ENCODE data around the gene ASCL5. TPM values are rescaled to one million over a fixed set of nuclear protein-coding genes. Genes with fewer than 3 reads are reported as not detected.

The ASCL5 gene
- total and polyA plus RNA-seq, 9 of the 15 experiments (the other 6 are each of a cell fraction or from before 2014, with no cell fraction given) = 0.09 TPM; not detected in 8

DNA sequence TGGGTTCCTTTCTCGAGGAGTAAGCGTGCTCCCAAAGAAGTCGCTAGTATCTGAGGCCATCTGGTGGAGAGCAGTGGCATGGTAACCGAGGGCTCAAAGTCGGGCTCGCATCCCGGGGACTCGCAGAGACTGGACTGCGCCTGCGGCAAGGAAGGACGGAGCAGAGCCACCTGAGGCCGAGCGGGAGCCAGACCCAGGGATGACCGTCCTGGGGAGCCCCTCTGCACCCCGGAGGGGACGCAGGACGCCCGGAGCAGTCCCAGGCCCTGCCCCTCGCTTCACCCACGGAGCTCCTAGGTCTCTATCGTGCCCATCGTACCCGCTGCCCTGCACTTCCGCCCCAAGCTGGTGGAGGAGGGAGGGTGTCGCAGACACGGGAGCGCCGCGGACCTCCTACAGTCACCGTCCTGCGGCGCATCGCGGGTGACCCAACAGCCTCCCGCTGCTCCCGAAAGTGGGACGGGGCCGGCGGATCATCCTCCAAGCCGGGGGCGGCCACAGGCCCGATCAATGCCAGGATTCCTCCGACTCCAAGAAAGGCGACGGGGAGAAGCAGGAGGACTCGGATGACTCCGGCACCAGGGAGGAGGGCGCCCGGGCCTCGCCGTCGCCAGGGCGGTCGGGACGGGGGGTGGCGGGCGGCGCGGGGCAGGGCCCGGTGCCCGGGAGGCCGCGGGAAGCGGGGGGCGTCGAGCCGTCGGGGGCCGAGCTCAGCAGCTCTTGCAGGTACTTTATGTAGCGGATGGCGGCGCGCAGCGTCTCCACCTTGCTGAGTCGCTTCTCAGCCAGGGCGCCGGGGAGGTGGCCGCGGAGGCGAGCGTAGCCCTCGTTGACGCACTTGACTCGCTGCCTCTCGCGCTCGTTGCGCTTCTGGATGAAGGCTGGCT lies 12.5 kb downstream of the ASCL5 start (continued):
- TF ChIP-seq, protein P1, sequence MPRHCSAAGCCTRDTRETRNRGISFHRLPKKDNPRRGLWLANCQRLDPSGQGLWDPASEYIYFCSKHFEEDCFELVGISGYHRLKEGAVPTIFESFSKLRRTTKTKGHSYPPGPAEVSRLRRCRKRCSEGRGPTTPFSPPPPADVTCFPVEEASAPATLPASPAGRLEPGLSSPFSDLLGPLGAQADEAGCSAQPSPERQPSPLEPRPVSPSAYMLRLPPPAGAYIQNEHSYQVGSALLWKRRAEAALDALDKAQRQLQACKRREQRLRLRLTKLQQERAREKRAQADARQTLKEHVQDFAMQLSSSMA (CRISPR knock-in tag; IDR thresholded peaks at IDR 0.05) = no peak
- TF ChIP-seq SAP30 (IDR thresholded peaks at IDR 0.05; ENCODE audit: borderline replicate concordance, insufficient read depth, low read depth, low read length, poor library complexity, severe bottlenecking) (no peak), CREBBP (IDR thresholded peaks at IDR 0.05; ENCODE audit: low read depth, low read length) (no peak), XRCC5 (IDR thresholded peaks at IDR 0.05; ENCODE audit: low read depth, low read length) (0 out of 2 replicates have a peak, but pooled peaks have one; percentile 17), KAT8 (IDR thresholded peaks at IDR 0.05; ENCODE audit: low read depth) (no peak), RCOR1 (IDR thresholded peaks at IDR 0.05; ENCODE audit: borderline replicate concordance in 1 of 2, low read depth in 2 of 2, low read length in 2 of 2) (peak in 1 of 2 experiments; percentile 96; a peak in 2 of 4 replicates), STAT5B (CRISPR knock-in tag; IDR thresholded peaks at IDR 0.05) (no peak), COPS2 (conservative IDR thresholded peaks at IDR 0.05) (no peak), L3MBTL2 (IDR thresholded peaks at IDR 0.05) (peak; percentile 30; the same call in 1 of the 2 replicates), MIER1 (IDR thresholded peaks at IDR 0.05; ENCODE audit: low read depth) (no peak), FOXA3 (CRISPR knock-in tag; conservative IDR thresholded peaks at IDR 0.05 in 1 of 2, IDR thresholded peaks at IDR 0.05 in 1 of 2) (no peak), NCOR1 (IDR thresholded peaks at IDR 0.05) (no peak), POLR2B (IDR thresholded peaks at IDR 0.05; ENCODE audit: low read depth, partially characterized antibody) (no peak)
- TF ChIP-seq, protein P2, sequence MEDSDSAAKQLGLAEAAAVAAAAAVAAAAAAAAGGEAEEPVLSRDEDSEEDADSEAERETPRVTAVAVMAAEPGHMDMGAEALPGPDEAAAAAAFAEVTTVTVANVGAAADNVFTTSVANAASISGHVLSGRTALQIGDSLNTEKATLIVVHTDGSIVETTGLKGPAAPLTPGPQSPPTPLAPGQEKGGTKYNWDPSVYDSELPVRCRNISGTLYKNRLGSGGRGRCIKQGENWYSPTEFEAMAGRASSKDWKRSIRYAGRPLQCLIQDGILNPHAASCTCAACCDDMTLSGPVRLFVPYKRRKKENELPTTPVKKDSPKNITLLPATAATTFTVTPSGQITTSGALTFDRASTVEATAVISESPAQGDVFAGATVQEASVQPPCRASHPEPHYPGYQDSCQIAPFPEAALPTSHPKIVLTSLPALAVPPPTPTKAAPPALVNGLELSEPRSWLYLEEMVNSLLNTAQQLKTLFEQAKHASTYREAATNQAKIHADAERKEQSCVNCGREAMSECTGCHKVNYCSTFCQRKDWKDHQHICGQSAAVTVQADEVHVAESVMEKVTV (CRISPR knock-in tag; IDR thresholded peaks at IDR 0.05) = peak; percentile 70
- TF ChIP-seq, protein P3, sequence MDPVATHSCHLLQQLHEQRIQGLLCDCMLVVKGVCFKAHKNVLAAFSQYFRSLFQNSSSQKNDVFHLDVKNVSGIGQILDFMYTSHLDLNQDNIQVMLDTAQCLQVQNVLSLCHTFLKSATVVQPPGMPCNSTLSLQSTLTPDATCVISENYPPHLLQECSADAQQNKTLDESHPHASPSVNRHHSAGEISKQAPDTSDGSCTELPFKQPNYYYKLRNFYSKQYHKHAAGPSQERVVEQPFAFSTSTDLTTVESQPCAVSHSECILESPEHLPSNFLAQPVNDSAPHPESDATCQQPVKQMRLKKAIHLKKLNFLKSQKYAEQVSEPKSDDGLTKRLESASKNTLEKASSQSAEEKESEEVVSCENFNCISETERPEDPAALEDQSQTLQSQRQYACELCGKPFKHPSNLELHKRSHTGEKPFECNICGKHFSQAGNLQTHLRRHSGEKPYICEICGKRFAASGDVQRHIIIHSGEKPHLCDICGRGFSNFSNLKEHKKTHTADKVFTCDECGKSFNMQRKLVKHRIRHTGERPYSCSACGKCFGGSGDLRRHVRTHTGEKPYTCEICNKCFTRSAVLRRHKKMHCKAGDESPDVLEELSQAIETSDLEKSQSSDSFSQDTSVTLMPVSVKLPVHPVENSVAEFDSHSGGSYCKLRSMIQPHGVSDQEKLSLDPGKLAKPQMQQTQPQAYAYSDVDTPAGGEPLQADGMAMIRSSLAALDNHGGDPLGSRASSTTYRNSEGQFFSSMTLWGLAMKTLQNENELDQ (CRISPR knock-in tag; IDR thresholded peaks at IDR 0.05; ENCODE audit: borderline replicate concordance) = no peak
- TF ChIP-seq, protein P4, sequence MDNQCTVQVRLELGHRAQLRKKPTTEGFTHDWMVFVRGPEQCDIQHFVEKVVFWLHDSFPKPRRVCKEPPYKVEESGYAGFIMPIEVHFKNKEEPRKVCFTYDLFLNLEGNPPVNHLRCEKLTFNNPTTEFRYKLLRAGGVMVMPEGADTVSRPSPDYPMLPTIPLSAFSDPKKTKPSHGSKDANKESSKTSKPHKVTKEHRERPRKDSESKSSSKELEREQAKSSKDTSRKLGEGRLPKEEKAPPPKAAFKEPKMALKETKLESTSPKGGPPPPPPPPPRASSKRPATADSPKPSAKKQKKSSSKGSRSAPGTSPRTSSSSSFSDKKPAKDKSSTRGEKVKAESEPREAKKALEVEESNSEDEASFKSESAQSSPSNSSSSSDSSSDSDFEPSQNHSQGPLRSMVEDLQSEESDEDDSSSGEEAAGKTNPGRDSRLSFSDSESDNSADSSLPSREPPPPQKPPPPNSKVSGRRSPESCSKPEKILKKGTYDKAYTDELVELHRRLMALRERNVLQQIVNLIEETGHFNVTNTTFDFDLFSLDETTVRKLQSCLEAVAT (IDR thresholded peaks at IDR 0.05) = 0 out of 4 replicates have a peak, but pooled peaks of 1 of the 2 experiments have one; percentile 27
- TF ChIP-seq, protein P5, sequence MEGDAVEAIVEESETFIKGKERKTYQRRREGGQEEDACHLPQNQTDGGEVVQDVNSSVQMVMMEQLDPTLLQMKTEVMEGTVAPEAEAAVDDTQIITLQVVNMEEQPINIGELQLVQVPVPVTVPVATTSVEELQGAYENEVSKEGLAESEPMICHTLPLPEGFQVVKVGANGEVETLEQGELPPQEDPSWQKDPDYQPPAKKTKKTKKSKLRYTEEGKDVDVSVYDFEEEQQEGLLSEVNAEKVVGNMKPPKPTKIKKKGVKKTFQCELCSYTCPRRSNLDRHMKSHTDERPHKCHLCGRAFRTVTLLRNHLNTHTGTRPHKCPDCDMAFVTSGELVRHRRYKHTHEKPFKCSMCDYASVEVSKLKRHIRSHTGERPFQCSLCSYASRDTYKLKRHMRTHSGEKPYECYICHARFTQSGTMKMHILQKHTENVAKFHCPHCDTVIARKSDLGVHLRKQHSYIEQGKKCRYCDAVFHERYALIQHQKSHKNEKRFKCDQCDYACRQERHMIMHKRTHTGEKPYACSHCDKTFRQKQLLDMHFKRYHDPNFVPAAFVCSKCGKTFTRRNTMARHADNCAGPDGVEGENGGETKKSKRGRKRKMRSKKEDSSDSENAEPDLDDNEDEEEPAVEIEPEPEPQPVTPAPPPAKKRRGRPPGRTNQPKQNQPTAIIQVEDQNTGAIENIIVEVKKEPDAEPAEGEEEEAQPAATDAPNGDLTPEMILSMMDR (IDR thresholded peaks at IDR 0.05 in 2 of 3, conservative IDR thresholded peaks at IDR 0.05 in 1 of 3; ENCODE audit: insufficient read depth in 2 of 3, low read depth in 1 of 3, low read length in 3 of 3) = peak; percentile 85 to 91 (median 90)

Data from K562 (cell line).